KOPT-K1 (cell line): Measurements from ENCODE around the gene RPUSD3.
"Not testable (repeated sequence)": the region's sequence is repeated elsewhere in the genome, so short reads cannot be mapped to it uniquely, and the experiment has no call there.

Experiments
- H3K27ac ChIP-seq: fragments of 200-600 bp; sonication (generic); 2 replicates; pipeline ENCODE4 v1.5.1; 2016; ENCODE audit warnings: antibody characterized with exemption, mild to moderate bottlenecking, low read depth, low read length; ENCODE audit not compliant: poor library complexity, severe bottlenecking
- H3K36me3 ChIP-seq: fragments of 200-600 bp; sonication (generic); 2 replicates; pipeline ENCODE4 v1.5.1; 2017; ENCODE audit warnings: antibody characterized with exemption, mild to moderate bottlenecking, low read length, moderate library complexity; ENCODE audit not compliant: insufficient read depth
- H3K9me3 ChIP-seq: fragments of 200-600 bp; sonication (generic); 2 replicates; pipeline ENCODE4 v1.5.1; 2017; ENCODE audit warnings: antibody characterized with exemption, low read length, mild to moderate bottlenecking; ENCODE audit not compliant: insufficient read depth, poor library complexity, severe bottlenecking

RPUSD3 gene

DNA sequence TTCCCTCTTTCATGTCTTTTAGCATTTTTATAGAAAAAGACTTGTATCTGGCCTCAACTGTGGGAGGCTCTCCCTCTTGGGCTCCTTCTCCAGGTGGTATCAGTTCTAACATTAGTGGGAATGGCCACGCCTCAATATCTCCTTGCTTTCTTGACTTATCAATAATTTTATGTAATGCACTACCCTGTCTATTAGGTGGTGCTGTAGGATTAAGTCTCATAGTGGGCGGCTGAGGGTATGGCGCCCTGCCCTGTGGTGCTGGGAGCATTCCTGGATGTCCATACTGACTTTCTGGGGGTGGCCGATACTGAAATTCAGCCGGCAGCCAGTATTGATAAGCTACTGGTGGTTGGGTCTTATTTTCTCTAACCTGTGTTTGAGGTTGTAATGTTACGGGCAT, 8.7 kb upstream of the RPUSD3 start:
- Histone ChIP-seq H3K9me3 (no peaks in the 10 kb centered on the region), H3K36me3 (no peaks in the 10 kb centered on the region), H3K27ac (no peak overlapping the region)

DNA sequence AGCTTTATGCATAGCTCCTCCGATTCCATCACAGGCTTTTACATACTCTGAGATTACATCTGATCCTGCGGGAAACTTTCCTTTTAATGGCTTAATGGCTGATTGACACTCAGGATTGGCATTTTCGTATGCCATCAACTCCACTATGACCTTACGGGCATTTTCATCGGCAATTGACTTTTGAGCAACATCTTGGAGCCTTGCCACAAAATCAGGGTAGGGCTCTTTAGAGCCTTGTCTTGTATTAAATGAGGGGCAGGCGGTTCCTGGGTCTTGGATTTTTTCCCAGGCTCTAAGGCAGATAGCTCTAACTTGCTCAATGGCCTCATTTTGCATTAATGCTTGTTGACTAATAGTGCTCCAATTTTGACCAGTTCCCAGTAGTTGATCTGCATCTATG, 8.1 kb upstream of the RPUSD3 start:
- not testable (repeated sequence) for H3K27ac ChIP-seq, H3K36me3 ChIP-seq, H3K9me3 ChIP-seq

DNA sequence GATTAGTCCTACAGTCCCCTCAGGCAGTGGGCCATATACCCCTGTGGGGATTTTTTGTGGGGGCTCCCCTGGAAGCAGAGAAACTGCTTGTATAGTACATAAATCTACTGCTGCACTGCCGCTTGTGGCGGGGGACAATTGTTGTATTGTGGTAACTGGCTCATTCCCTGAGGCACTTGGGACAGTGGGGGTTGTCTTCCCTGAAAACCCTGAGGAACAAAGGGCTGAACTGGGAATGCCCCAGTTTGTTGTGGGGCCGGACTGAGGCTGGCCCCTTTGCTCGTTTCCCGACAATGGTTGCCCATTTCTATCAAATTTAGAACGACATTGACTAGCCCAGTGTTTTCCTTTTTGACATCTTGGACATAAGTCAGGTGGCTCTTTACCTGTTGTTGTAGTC, 7.6 kb upstream of the RPUSD3 start:
- H3K9me3 ChIP-seq, H3K36me3 ChIP-seq, H3K27ac ChIP-seq: not testable (repeated sequence)

DNA sequence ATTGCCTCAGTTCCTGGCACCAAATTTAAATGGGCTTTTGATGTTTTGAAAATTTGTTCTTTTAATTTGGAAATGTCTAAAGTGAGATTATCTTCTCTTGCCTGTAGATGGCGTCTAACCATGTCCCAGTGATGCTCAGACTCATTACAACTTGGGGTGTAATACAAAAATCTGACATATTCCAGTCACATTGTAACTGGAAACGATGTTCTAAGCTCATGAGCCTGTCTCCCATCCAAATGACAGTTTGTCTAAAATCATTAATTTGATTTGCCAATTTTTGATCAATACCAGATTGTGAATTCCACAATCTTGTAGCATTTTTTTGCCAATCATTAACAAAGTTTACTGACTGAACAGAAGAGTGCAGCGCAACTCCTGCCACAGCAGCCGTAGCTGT, 5.1 kb upstream of the RPUSD3 start:
- H3K9me3 ChIP-seq, H3K36me3 ChIP-seq, H3K27ac ChIP-seq: not testable (repeated sequence)

DNA sequence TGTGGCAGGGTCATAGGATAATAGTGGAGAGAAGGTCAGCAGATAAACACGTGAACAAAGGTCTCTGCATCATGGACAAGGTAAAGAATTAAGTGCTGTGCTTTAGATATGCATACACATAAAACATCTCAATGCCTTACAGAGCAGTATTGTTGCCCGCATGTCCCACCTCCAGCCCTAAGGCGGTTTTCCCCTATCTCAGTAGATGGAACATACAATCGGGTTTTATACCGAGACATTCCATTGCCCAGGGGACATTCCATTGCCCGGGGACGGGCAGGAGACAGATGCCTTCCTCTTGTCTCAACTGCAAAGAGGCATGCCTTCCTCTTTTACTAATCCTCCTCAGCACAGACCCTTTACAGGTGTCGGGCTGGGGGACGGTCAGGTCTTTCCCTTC, 4.1 kb upstream of the RPUSD3 start:
- not testable (repeated sequence) for H3K36me3 ChIP-seq, H3K27ac ChIP-seq, H3K9me3 ChIP-seq

DNA sequence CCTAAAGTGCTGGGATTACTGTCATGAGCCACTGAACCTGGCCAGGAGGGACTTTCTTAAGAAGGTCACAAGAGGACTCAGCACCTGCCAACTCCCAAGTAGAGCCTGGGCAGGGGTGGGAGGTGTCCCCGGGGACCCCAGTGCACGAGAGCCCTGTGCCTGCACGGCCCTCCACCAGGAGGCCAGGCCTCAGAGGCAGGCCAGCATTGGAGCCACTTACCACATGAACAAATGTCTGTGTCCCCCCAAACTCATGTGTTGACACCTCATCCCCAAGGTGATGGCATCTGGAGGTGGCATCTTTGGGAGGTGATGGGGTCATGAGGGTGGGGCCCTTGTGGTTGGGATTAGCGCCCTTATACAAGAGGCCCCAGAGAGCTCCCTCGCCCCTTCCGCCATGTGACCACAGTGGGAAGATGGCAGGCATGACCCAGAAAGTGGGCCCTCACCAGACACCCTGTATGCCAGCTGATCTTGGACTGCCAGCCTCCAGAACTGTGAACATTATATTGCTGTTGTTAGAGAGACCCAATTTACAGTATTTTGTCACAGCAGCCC, 3.2 kb upstream of the RPUSD3 start:
- Histone ChIP-seq H3K36me3 (peaks cover 2% of the 10 kb centered on the region), H3K27ac (no peak overlapping the region), H3K9me3 (no peaks in the 10 kb centered on the region)

DNA sequence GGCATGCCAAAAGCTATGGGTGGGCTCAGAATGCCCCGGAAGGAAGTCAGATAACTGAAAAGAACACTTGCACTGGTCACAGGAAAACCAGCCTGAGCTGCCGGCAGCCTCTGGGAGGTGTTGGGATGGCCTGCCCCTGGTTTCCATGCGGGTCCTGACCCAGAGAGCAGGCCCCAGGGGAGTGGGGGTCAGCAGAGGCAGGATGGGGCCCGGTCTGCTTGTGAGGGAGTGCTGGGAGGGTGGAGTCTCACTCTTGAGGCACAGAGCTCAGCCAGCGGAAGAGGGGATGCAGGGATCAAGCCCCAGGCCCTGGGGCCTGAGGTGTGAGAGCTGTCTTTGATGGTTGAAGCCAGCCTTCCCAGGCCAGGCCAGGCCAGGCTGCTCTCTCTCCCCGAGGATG, 2.4 kb upstream of the RPUSD3 start:
- Histone ChIP-seq H3K27ac (no peak overlapping the region), H3K9me3 (no peaks in the 10 kb centered on the region), H3K36me3 (peaks cover 9% of the 10 kb centered on the region)

DNA sequence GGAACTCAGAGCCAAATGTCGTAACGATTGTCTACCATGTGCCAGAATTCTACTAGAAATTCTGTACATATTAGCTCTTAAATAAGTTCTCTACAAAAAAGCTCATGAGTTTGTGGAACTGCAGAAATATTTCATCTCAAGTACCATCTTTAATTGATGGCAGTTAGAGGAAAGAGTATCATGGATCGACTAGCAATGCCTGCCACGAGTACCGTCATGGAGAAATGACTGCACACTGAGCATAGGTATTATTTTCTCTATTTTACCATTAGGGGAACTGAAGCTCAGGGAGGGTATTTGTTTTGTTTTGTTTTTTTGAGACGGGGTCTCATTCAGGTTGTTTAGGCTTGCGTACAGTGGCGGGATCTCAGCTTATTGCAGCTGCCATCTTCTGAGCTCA, 2.8 kb downstream of the RPUSD3 start:
- Histone ChIP-seq H3K27ac (no peak overlapping the region), H3K9me3 (no peaks in the 10 kb centered on the region), H3K36me3 (peaks cover 60% of the 10 kb centered on the region)

DNA sequence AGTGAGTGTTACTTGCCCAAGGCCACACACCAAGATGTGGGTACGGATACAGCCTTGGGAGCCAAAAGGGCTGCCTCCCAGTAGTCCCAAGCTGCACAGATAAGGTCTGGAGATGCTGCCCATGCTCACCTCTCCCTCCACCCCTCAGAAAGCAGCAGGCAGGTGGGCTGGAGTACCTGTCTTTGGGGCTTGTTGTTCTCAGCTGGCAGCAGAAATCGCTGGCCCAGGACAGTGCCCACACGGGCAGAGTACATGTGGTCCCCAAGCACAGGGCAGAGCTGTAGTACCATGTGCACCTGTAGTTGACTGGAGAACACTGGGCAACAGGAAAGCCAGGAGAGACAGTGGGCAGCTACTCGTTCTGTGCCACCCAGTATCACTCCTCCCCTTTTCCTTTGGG, 5.0 kb downstream of the RPUSD3 start:
- no peak overlapping the region for H3K27ac ChIP-seq
- H3K36me3 ChIP-seq, result peaks cover 82% of the 10 kb centered on the region
- H3K9me3 ChIP-seq, result no peaks in the 10 kb centered on the region

DNA sequence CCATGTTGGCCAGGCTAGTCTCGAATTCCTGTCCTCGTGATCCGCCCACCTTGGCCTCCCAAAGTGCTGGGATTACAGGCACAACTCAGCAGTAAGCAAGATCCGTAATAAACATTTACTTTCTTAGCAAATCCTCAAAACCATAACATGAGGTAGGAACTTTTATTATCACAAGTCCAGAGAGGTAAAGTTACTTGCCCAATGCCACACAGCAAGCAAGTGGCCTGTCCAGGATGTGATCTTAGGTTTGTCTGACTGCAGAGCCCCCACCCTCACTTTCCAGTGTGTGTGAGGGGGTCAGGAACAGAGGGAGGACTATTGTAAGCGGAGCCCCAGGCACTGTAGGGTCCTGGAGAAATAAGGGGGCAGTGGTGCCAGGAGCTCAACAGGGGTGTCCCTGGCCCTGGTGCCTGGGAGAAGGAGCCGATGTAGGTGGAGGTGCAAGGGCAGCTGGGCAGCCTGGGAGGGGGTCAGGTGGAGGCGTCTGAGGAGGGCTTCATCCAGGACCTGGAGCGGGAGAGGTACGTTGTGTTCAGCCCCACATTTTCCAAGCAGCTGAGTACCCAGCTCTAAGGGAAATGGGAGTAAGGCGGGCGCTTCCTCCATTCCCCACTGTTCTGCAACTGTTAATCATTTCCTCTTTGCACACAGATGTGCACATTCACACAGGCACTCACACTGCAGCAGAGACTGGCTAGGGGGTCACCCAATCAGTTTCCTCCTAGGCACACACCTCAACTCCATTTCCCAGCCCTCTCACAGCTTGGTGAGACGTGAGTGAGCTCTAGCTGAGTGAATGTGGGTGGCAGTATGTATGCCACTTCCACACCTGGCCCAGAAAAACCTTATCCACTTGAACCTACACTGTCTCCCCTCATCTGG, 5.9 kb downstream of the RPUSD3 start:
- H3K36me3 ChIP-seq, result peaks cover 91% of the 10 kb centered on the region
- no peak overlapping the region for H3K27ac ChIP-seq
- no peaks in the 10 kb centered on the region for H3K9me3 ChIP-seq

DNA sequence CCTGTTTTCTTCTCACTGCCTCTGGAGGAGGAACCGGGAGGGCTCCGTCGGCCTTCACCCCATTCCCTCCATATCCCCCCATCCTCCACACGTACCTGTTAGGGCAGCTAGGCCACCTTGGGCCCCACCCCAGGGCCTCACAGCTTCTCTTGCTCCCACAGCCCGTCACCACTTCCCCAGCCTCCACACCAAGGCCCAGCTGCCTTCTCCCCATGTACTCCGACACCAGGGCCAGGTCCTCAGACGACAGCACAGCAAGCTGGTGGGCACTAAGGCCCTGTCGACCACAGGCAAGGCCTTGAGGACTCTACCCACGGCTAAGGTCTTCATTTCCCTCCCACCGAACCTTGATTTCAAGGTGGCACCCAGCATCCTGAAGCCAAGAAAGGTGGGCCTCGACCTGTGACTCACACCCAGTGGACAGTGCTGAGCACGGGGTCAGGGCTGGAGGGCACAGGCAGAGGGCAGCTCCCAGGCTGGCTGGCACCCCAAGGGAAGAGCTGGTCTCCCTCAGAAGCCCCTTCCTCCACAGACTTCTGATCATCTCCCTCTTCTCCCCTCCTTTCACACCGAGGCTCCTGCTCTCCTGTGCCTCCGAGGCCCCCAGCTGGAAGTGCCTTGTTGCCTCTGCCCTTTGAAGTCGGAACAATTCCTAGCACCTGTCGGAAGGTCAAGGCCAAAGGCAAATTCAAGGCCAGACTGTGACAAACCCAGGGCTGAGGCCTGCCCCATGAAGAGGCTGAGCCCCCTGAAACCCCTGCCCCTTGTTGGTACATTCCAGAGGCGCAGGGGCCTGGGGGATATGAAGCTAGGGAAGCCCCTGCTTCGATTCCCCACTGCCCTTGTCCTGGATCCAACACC, 9.1 kb downstream of the RPUSD3 start:
- H3K27ac ChIP-seq, result no peak overlapping the region
- H3K36me3 ChIP-seq, result peaks cover 99% of the 10 kb centered on the region

DNA sequence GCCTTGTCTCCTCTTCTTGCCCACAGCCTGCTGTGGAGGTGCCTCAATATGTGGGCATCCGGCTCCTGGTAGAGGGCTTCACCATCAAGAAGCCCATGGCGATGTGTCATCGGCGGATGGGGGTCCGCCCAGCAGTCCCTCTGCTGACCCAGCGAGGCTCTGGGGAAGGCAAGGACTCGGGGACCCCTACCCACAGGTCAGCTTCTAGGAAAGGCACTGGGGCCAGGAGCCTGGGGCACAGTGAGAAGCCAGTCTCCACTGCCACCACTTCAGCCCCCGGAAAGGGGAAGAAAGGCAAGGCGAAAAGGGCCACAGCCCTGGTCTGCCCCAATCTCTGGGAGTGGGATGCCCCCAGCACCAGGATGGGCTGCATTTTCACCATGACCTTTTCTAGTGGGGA, 10.7 kb downstream of the RPUSD3 start:
- H3K9me3 ChIP-seq, result no peaks in the 10 kb centered on the region
- no peak overlapping the region for H3K27ac ChIP-seq
- H3K36me3 ChIP-seq, result peaks cover 99% of the 10 kb centered on the region

More for the DNA sequence above, 9.1 kb downstream of the RPUSD3 start:
- no peaks in the 10 kb centered on the region for H3K9me3 ChIP-seq

DNA sequence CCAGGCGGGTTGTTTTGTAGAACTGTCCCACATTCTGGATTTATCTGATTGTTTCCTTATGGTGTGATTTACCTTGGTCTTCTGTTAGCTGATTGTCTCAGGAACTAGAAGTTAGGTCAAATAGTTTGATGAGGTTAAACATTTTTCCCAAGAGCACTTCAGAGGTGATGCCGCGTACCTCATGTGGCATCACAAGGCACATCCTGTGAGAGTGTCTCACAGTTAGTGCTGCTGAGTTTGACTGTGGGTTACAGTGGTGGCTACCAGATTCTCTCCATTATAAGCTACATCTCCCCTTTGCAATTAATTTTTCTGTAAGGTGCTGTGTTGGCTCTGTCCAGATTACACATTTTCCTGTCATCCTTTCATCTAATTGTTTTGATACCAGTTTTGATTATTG, 12.6 kb downstream of the RPUSD3 start:
- Histone ChIP-seq H3K27ac (no peak overlapping the region), H3K36me3 (peaks cover 98% of the 10 kb centered on the region), H3K9me3 (no peaks in the 10 kb centered on the region)

DNA sequence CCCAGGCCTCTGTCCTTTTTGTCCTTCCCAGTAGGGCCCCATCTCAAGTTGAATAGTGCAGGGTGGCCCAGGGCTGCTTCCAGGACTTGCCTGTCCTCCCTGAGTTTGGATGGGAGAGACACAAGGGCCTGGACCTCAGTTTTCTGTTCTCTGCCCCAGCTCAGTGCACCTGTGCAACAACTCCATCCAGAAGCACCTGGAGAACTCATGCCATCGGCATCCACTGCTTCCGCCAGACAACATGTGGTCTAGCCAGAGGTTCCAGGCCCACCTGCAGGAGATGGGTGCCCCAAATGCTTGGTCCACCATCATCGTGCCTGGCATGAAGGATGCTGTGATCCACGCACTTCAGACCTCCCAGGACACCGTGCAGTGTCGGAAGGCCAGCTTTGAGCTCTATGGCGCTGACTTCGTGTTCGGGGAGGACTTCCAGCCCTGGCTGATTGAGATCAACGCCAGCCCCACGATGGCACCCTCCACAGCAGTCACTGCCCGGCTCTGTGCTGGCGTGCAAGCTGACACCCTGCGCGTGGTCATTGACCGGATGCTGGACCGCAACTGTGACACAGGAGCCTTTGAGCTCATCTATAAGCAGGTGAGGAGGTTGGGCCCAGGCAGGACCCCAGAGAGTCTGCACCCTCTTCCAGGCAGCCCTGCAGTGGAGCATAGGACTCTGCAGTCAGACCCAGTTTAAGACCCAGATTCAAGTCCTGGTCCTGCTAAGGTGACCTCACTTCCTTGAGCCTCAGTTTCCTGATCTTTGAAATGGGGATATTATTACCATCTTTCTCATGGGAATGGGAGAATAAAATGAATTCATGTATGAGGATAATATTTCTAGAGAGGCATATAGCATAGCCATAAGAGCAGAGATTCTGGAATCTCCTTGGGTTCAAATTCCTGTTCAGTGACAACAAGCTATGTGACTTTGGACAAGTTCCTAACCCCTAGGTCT, 14.7 kb downstream of the RPUSD3 start:
- H3K27ac ChIP-seq, result no peak overlapping the region
- peaks cover 91% of the 10 kb centered on the region for H3K36me3 ChIP-seq
- no peaks in the 10 kb centered on the region for H3K9me3 ChIP-seq
